ENCODE data around the gene TIMP2. TPM values are rescaled to one million over a fixed set of nuclear protein-coding genes. Genes with fewer than 3 reads are reported as not detected.

Gene TIMP2
- total and polyA plus RNA-seq, 2 of the 13 experiments (the other 11 are each of a cell fraction or from before 2014, with no cell fraction given), result 3.8 to 8.5 TPM

GRCh38 chr17:78924481-78925151 is 571 bp downstream of the TIMP2 start (continued):
- TF ChIP-seq ZBTB43 (CRISPR knock-in tag; conservative IDR thresholded peaks at IDR 0.05) (0 out of 2 replicates have a peak, but pooled peaks have one; percentile 54), MTA1 (CRISPR knock-in tag; IDR thresholded peaks at IDR 0.05; ENCODE audit: borderline replicate concordance) (no peak), SNRNP70 (IDR thresholded peaks at IDR 0.05; ENCODE audit: low read depth, low read length) (no peak), DNMT1 (CRISPR knock-in tag; IDR thresholded peaks at IDR 0.05) (no peak), SALL1 (CRISPR knock-in tag; IDR thresholded peaks at IDR 0.05) (0 out of 2 replicates have a peak, but pooled peaks have one; percentile 31), REL (CRISPR knock-in tag; conservative IDR thresholded peaks at IDR 0.05) (0 out of 2 replicates have a peak, but pooled peaks have one; percentile 13), ZBTB3 (CRISPR knock-in tag; IDR thresholded peaks at IDR 0.05; ENCODE audit: borderline replicate concordance, low read depth) (no peak), FOSL1 (CRISPR knock-in tag; IDR thresholded peaks at IDR 0.05; ENCODE audit: borderline replicate concordance) (no peak), MYC (CRISPR knock-in tag; IDR thresholded peaks at IDR 0.05; ENCODE audit: borderline replicate concordance) (no peak), ZNF451 (CRISPR knock-in tag; IDR thresholded peaks at IDR 0.05) (no peak), TGIF2 (CRISPR knock-in tag; IDR thresholded peaks at IDR 0.05) (no peak), ZNF143 (CRISPR knock-in tag; IDR thresholded peaks at IDR 0.05) (no peak), ZNF766 (CRISPR knock-in tag; IDR thresholded peaks at IDR 0.05; ENCODE audit: borderline replicate concordance) (no peak; the same call in 1 of the 2 replicates), ZNF7 (CRISPR knock-in tag; IDR thresholded peaks at IDR 0.05) (no peak), TMF1 (CRISPR knock-in tag; IDR thresholded peaks at IDR 0.05; ENCODE audit: low read depth) (0 out of 2 replicates have a peak, but pooled peaks have one; percentile 42), SMAD3 (CRISPR knock-in tag; IDR thresholded peaks at IDR 0.05) (no peak), ZNF597 (CRISPR knock-in tag; IDR thresholded peaks at IDR 0.05) (no peak), KDM5A (IDR thresholded peaks at IDR 0.05; ENCODE audit: borderline replicate concordance, low read length) (no peak), ZNF251 (CRISPR knock-in tag; IDR thresholded peaks at IDR 0.05) (no peak), SNAI1 (CRISPR knock-in tag; IDR thresholded peaks at IDR 0.05; ENCODE audit: borderline replicate concordance) (no peak), ZNF746 (CRISPR knock-in tag; IDR thresholded peaks at IDR 0.05) (no peak)
- TF ChIP-seq, protein P1, sequence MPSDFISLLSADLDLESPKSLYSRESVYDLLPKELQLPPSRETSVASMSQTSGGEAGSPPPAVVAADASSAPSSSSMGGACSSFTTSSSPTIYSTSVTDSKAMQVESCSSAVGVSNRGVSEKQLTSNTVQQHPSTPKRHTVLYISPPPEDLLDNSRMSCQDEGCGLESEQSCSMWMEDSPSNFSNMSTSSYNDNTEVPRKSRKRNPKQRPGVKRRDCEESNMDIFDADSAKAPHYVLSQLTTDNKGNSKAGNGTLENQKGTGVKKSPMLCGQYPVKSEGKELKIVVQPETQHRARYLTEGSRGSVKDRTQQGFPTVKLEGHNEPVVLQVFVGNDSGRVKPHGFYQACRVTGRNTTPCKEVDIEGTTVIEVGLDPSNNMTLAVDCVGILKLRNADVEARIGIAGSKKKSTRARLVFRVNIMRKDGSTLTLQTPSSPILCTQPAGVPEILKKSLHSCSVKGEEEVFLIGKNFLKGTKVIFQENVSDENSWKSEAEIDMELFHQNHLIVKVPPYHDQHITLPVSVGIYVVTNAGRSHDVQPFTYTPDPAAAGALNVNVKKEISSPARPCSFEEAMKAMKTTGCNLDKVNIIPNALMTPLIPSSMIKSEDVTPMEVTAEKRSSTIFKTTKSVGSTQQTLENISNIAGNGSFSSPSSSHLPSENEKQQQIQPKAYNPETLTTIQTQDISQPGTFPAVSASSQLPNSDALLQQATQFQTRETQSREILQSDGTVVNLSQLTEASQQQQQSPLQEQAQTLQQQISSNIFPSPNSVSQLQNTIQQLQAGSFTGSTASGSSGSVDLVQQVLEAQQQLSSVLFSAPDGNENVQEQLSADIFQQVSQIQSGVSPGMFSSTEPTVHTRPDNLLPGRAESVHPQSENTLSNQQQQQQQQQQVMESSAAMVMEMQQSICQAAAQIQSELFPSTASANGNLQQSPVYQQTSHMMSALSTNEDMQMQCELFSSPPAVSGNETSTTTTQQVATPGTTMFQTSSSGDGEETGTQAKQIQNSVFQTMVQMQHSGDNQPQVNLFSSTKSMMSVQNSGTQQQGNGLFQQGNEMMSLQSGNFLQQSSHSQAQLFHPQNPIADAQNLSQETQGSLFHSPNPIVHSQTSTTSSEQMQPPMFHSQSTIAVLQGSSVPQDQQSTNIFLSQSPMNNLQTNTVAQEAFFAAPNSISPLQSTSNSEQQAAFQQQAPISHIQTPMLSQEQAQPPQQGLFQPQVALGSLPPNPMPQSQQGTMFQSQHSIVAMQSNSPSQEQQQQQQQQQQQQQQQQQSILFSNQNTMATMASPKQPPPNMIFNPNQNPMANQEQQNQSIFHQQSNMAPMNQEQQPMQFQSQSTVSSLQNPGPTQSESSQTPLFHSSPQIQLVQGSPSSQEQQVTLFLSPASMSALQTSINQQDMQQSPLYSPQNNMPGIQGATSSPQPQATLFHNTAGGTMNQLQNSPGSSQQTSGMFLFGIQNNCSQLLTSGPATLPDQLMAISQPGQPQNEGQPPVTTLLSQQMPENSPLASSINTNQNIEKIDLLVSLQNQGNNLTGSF (CRISPR knock-in tag; IDR thresholded peaks at IDR 0.05), result peak; percentile 87
